ENCODE results near the gene NFIB. TPM values are rescaled to one million over a fixed set of nuclear protein-coding genes. Genes with fewer than 3 reads are reported as not detected.

Gene NFIB
- total RNA-seq, 1 experiment from 2014 or later = 35.1 TPM

GRCh38 chr9:14147738-14148137 is 166.2 kb downstream of the NFIB start:
- Histone ChIP-seq H3K9me2 (ENCODE audit: insufficient read depth) (no peaks in the 10 kb centered on the region), H2AFZ (no peak overlapping the region), H3K4me2 (no peak overlapping the region), H3K36me3 (ENCODE audit: low read depth) (no peaks in the 10 kb centered on the region), H3K79me2 (ENCODE audit: low read depth) (no peaks in the 10 kb centered on the region), H3F3A (ENCODE audit: insufficient read depth, low read depth) (no peaks in the 10 kb centered on the region), H4K20me1 (ENCODE audit: insufficient read depth) (no peaks in the 10 kb centered on the region), H3K4me1 (replicated peaks; ENCODE audit: insufficient read depth) (no peaks in the 10 kb centered on the region), H3K27me3 (ENCODE audit: insufficient read depth, low read depth) (no peaks in the 10 kb centered on the region), H3K9me3 (ENCODE audit: insufficient read depth, low read depth) (no peaks in the 10 kb centered on the region), H3K27ac (no peak overlapping the region), H3K4me3 (no peak overlapping the region)
- intact Hi-C loops (cut with micrococcal nuclease; ENCODE audit: unreplicated experiment) = no loop called here
- no peak for DNase-seq
- ChIA-PET CTCF (no interaction called here), POLR2A (ENCODE audit: unreplicated experiment) (no interaction called here)
- TF ChIP-seq CTCF (conservative IDR thresholded peaks at IDR 0.05) (no peak), EZH2 (IDR thresholded peaks at IDR 0.05; ENCODE audit: low read depth) (no peak)
- BruUV-seq (replicated peaks) = no TSS peak

GRCh38 chr9:14146201-14146874 is 167.6 kb downstream of the NFIB start:
- no peaks in the 10 kb centered on the region for H3K36me3 ChIP-seq (ENCODE audit: low read depth)
- no peaks in the 10 kb centered on the region for H3F3A ChIP-seq (ENCODE audit: insufficient read depth, low read depth)
- no peak overlapping the region for H3K4me2 ChIP-seq
- no peaks in the 10 kb centered on the region for H3K9me2 ChIP-seq (ENCODE audit: insufficient read depth)
- no peak overlapping the region for H3K4me3 ChIP-seq
- no peak for DNase-seq
- no peaks in the 10 kb centered on the region for H3K27me3 ChIP-seq (ENCODE audit: insufficient read depth, low read depth)
- ChIA-PET CTCF (no interaction called here), POLR2A (ENCODE audit: unreplicated experiment) (no interaction called here)
- TF ChIP-seq EZH2 (IDR thresholded peaks at IDR 0.05; ENCODE audit: low read depth) (no peak), CTCF (conservative IDR thresholded peaks at IDR 0.05) (no peak)
- no peaks in the 10 kb centered on the region for H3K4me1 ChIP-seq (replicated peaks; ENCODE audit: insufficient read depth)
- H3K79me2 ChIP-seq (ENCODE audit: low read depth) = no peaks in the 10 kb centered on the region
- H3K9me3 ChIP-seq (ENCODE audit: insufficient read depth, low read depth) = no peaks in the 10 kb centered on the region
- no peak overlapping the region for H2AFZ ChIP-seq
- no peak overlapping the region for H3K27ac ChIP-seq
- BruUV-seq (replicated peaks) = no TSS peak
- intact Hi-C loops (cut with micrococcal nuclease; ENCODE audit: unreplicated experiment) = no loop called here
- no peaks in the 10 kb centered on the region for H4K20me1 ChIP-seq (ENCODE audit: insufficient read depth)

GRCh38 chr9:14144215-14144614 is 169.7 kb downstream of the NFIB start:
- Histone ChIP-seq H3K79me2 (ENCODE audit: low read depth) (no peaks in the 10 kb centered on the region), H4K20me1 (ENCODE audit: insufficient read depth) (no peaks in the 10 kb centered on the region), H3K27me3 (ENCODE audit: insufficient read depth, low read depth) (no peaks in the 10 kb centered on the region), H3K9me2 (ENCODE audit: insufficient read depth) (no peaks in the 10 kb centered on the region), H3K4me2 (no peak overlapping the region), H2AFZ (no peak overlapping the region), H3K27ac (no peak overlapping the region), H3K9me3 (ENCODE audit: insufficient read depth, low read depth) (no peaks in the 10 kb centered on the region), H3F3A (ENCODE audit: insufficient read depth, low read depth) (no peaks in the 10 kb centered on the region), H3K4me1 (replicated peaks; ENCODE audit: insufficient read depth) (no peaks in the 10 kb centered on the region), H3K4me3 (no peak overlapping the region), H3K36me3 (ENCODE audit: low read depth) (no peaks in the 10 kb centered on the region)
- DNase-seq = no peak
- TF ChIP-seq EZH2 (IDR thresholded peaks at IDR 0.05; ENCODE audit: low read depth) (no peak), CTCF (conservative IDR thresholded peaks at IDR 0.05) (no peak)
- ChIA-PET CTCF (no interaction called here), POLR2A (ENCODE audit: unreplicated experiment) (no interaction called here)
- BruUV-seq (replicated peaks) = no TSS peak
- intact Hi-C loops (cut with micrococcal nuclease; ENCODE audit: unreplicated experiment) = no loop called here

All from PC-9 (cell line).